Left colon (tissue), 2 donors: ENCODE data around the gene TPCN1. TPM values are rescaled to one million over a fixed set of nuclear protein-coding genes. Genes with fewer than 3 reads are reported as not detected.

Source experiments
- ATAC-seq: fragments of 200-7000 bp; cut with Tn5 transposase; one replicate; pipeline ENCODE4 v1.9.1; 2020; ENCODE audit warnings: mild to moderate bottlenecking, moderate library complexity
- DNase-seq, 2 donors: peaks; one replicate each; pipeline ENCODE4 v3.0.0-alpha.2; 2020
- intact Hi-C, 2 donors: fragments of 100-400 bp; cut with DNase I in 1 of 2; cut with micrococcal nuclease in 1 of 2; formaldehyde crosslinking; loops; one replicate each; pipeline versions ENCODE4 v1.11.2 to v1.14.0; 2022; cut with DNase I, micrococcal nuclease
- total RNA-seq, 2 donors: library from RNA; stranded (reverse); fragmentation: NEBNext Ultra II Directional; extraction: Animal tissue kit (Norgen Biotek cat#: 25700); gene quantifications; one replicate each; pipeline ENCODE4 v1.2.1, GENCODE V29; 2021
- donor health status: DM: no; HTN: no; CAD: no.
- donor health status: DM: yes; HTN: yes; CAD: no.

TPCN1 gene
- total RNA-seq, 2 donors from 2014 or later, result 84.7 to 96.4 TPM

DNA sequence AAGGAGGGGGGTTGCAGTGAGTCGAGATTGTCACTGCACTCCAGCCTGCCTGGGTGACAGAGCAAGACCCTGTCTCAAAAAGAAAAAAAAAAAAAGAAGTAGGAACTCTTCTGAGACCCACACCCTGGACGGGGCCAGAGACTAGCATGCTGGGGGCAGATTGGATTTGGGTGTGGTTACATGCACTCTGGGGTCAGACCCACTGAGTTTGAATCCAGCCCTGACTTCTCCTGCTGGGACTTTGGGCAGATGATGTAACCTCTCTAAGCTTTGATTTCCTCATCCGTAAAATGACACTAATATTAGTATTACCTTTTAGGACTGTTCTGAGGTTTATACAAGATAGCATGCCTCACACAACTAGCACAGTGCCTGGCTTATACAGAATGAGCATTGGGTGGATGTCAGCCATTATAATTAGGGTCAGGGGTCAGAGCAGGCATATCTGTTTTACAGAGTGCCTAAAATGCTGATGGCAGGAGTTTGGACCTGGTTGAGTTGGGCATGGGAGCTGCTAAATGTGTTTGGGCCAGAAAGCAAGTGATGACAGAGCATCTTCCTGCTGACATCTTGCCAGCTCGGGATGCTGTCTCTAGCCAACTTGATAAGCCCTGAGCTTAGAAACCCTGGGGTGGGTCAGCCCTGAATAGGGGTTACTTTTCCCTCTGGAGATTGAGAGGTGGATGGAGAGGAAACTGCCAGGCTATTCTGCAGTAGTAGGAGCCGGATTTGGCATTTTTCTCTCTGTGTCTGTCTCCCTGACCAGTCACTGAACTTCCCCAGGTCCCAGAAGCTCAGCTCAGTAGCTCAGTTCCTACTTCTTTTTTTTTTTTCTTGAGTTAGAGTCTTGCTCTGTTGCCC lies 15.5 kb downstream of the TPCN1 start:
- DNase-seq, result peak in 1 of 2 donors; percentile 31
- ATAC-seq, result no peak

DNA sequence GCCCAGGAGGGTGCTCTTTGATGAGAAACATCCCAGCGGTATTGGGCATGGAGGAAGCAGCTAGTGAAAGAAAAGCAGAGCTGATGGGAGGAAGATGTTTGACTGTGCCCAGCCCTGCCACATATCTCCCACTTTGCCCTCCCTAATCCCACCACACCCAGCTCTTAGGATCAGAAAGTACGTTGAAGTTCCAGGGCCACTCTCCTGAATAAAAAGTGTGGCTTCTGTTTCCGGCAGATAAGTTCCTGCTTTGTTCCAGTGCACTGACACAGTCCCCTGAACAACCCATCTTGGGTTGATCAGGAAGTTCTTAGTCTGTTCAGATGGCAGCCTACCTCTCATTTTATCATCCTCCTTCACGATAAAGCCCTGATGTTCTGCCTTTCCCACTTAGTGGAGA lies 16.5 kb downstream of the TPCN1 start:
- intact Hi-C loops, result no loop called here
- peak in 1 of 2 donors; percentile 51 for DNase-seq
- peak; percentile 34 for ATAC-seq

More for the DNA sequence above, 15.5 kb downstream of the TPCN1 start:
- intact Hi-C loops, result no loop called here

DNA sequence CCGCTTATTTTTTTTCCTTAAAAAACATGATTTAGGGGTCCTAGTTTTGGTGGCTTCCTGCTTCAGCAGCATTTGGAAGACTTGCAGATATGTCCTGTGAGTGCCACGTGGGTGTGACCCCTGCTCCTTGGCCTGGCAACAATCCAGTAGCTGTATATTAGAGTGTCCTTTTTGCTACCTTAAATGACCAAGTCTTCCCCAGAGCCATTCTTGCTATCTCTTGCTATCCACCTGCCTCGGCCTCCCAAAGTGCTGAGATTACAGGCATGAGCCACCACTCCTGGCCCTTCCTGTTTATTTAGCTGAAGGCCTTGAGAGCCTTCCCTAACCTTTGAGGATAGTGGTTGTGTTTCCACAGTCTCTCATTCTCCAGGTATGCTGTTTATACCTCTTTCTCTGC lies 17.0 kb downstream of the TPCN1 start:
- ATAC-seq (no peak), DNase-seq (no peak)
- intact Hi-C loops, result no loop called here

DNA sequence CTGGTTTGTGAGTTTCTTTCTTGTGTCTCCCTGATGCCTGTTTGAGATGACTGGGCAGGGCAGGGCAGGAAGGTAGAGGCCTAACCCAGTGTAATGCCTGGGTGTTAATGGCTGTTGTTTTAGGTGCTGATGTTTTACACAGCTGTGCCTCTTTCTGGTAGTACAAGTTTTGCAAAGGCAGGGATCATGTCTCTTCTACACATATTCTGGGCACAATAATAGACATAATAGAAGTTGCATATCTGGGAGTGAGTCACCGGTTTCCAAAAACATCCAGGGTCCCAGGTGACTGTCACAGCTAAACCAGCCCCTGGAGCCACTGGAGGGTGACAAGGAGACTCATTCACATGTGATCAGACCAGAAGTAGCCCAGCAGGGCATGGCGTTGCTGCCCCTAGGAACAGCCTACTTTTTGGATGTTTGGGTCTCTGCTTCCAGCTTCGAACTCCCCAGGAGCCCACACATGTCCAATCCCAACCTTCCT lies 18.1 kb downstream of the TPCN1 start:
- DNase-seq, result no peak
- intact Hi-C loops, result no loop called here
- ATAC-seq, result peak; percentile 37

DNA sequence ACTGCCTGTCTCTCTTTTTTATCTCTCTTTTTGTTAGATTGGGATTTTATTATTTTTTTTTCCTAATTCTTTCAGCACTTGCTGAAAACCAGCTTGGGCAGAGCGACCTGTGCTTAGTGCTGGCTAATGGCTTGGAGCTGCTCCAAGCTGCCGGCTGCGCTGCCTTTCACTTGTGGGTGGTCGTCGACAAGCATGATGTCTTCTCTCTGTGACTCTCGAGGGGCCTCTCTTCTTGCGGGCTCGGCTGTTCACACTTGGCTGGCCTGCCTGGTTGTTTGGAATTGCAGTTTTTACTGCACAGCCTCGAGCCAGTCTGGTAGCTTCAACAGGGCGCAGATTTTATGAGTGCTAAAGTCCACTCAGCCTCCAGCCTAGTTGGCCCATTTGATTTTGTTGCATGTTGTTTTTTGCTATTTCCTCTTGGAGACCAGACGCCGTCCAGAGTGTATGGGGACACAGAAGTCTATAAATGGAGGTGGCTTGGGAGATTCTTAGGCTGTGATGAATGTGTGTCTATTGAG lies 18.6 kb downstream of the TPCN1 start:
- DNase-seq (peak; percentile 71 to 87), ATAC-seq (peak; percentile 59)
- intact Hi-C loops, result no loop called here

DNA sequence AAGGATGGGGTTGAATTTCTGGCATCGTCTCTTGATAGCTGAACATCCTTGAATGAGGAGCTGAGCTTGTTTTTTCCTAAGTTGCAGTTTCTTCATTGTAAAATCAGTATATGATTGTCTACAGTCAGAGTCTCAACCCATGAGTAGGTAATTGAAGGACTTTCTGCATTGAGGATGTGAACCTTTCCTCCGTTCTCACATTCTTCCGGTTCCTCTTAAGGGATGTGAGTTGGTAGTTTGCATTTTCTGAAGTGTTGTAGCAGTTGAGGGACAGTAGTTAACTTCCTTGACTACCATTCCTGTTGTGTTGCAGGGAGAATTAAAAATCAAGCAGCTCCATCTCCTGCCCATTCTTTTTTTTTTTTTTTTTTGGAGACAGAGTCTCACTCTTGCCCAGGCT lies 19.1 kb downstream of the TPCN1 start:
- intact Hi-C loops, result no loop called here
- DNase-seq, result no peak
- ATAC-seq, result no peak

DNA sequence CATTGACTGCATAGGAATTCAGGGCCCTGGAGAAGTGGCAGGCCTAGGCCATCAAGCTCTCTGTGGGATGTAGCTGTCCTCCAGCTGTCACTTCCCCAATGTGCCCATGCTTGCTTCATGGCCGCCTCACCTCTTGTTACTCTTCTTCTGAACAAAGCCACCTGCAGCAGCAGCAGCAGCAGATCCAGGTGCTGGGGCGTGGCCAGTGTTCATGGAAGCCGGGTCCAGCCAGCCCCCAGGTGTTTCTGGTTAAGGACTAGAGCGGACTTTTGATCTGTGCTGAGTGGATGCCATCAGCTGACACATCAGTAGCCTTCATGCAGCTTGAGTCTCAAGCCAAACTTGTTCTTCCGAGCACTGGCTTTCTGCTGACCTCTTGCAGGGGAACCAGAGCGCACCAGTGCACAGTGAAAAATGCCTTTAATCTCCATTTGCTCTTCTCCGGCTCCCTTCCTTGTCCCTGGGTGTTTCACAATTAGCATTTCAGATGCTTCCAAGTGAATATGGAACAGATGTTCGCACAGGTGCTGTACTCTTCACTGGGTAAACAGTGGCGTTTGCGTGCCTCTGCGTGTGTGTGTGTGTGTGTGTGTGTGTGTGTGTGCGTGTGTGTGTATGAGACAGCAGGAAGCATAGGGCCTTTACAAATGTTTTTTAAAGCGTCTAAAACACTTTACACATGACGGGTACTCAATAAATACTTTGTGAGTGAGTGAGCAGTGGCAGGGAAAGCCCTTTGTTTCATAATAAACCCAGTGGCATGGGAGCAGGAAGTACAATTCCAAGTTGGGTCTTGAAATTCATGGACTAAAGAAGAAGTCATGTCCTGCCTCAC lies 20.1 kb downstream of the TPCN1 start:
- intact Hi-C loops, result no loop called here
- peak; percentile 46 for ATAC-seq
- peak; percentile 78 to 87 for DNase-seq

DNA sequence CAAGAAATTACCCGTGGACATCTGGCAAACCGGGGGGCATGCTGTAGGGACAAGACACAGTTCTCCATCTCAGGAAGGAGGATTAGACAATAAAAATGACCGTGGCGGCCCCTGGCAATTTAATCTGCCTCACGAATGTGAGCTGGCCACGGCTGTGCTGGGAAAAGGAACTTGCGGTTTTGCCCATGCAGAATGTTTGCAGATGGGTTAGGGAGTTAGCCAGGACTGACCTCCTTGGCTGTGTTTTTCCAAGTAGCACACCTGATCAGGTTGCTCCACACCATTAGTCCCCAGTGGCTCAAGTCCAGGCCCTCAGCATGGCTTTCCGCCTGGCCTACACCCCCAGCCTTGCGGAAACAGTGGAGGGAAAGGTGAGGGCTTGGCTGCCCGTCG lies 20.8 kb downstream of the TPCN1 start:
- DNase-seq (peak in 1 of 2 donors; percentile 49), ATAC-seq (peak; percentile 9)
- intact Hi-C loops, result no loop called here

DNA sequence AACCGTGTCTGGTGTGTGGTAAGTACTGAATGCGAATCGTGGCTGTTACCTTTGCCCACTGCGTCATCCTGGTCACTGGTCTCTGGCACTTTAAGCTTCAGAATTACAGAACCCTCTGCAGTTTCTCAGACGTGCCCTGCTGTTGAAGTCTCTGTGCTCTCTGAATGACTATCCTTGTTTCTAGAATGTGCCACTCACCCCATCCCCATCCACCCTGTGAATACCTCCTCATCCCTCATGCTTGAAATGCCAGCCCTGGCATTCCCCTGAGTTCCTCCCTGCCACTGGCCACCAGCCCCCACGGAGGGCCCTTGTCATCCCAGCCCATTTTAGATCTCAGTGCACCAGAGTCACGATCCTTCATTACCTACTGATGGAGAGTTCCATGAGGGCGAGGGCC lies 21.3 kb downstream of the TPCN1 start:
- DNase-seq (no peak), ATAC-seq (no peak)
- intact Hi-C loops, result no loop called here

DNA sequence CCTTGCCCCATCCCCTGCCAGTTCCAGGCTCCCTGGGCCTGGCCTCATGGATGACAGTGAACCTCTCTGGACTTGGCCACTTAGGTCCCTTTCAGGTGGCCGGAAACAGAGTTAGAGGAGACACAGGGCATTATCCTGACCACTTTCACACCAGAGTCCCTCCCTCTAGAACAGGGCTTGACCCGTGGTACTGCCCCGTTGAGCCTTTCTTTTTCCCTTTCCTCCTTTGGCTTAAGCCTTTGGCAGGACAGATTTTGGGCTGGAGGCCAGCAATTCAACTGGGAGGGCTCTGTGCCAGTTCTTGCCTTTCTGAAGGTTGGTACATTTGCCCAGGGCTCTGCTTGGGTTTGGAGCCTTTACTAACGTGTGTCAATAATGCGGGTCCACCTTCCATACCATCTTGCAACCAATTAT lies 22.8 kb downstream of the TPCN1 start:
- peak; percentile 69 to 83 for DNase-seq
- no peak for ATAC-seq
- intact Hi-C loops, result no loop called here

DNA sequence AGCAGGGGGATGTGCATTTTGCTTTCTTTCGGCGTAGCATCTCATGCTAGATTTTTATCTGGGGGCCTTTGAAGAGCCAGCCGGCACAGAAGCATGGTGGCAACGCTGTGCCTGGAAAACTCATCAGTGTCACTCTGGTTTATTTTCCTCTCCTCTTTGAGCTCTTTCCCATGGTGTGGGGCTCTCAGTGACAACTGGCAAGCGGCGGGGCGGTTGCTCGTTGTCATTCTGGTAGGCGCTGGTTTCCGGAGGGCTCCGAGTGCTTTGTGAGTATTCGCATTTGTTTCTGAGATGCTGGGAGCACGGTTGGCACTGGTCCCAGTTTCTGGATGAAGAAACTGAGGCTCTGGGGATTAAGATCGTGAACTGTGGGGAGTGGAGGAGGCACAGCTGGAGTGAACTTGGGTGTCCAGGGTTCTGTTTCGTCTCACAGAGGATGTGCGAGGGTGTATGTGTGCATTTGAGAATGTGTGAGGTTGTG lies 23.3 kb downstream of the TPCN1 start:
- intact Hi-C loops, result no loop called here
- DNase-seq, result no peak
- no peak for ATAC-seq

DNA sequence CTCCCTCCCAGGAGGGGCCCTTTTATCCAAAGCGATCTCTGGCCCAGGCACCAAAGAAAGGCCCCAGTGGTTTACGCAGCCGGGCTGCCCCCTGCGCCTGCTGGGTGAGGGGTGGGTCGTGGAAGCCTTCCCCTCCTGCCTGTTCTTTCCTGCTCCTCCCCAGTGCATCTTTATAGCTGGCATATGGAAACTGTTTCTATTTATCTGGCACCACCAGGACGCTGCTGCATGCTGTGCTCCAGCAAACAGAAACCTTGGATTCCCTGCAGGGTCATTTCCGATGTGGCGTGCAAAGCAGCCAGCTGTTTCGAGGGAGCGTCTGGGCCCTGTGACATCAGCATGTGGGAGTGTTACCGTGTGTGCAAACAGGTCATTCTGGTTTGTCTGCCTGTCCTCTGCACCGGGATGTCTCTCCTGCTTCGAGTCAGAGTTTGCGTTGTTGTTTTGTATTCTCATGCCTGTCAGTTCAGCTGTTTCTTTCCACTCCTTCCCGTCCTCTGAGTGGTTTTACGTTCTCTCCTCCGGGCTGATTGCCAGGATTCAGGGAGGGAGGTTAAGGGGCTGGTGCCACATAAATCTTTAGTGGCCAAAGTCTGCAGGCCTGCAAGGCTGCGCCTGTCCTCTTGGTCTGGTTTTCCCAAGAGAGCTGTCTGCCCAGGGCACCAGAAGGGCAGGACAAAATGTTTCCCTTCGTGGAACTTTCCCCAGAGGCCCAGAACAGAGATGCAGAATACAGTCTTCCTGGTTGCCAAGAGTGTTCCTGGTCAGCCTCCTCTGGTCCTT lies 24.6 kb downstream of the TPCN1 start:
- ATAC-seq, result peak; percentile 74
- intact Hi-C loops, result no loop called here
- DNase-seq, result peak; percentile 83 to 93

DNA sequence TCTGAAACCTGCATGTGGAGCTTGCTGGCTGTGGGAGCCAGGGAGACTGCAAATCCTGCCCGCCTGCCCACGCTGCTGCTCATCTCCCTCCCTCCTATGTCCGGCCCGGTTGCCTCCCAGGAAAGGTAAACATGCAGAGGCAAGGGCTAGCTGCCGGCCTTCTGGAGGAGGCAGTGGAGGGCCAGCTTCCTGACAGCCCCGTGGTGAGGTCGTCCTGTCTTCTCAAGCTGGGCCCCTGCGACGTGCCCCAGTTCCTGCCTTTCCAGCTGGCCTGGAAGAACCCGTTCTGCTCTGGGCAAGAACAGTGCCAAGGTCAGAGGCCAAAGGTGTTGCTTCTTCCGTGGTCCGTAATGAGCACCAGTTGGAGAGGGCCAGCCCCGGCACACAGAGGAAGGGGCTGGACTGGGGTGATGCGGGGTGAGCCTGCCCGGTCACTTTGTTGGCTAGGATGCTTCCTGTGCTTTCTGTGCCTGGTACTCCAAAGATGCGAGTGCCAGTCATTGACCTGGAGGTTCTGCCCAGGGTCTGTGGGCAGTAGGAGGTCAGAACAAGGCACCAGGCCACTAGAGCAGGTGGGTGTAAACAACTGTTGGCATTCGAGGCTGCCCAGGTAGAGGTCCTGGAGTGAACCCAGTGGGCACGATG lies 25.3 kb downstream of the TPCN1 start:
- intact Hi-C loops, result no loop called here
- ATAC-seq (peak; percentile 26), DNase-seq (peak; percentile 56 to 64)

DNA sequence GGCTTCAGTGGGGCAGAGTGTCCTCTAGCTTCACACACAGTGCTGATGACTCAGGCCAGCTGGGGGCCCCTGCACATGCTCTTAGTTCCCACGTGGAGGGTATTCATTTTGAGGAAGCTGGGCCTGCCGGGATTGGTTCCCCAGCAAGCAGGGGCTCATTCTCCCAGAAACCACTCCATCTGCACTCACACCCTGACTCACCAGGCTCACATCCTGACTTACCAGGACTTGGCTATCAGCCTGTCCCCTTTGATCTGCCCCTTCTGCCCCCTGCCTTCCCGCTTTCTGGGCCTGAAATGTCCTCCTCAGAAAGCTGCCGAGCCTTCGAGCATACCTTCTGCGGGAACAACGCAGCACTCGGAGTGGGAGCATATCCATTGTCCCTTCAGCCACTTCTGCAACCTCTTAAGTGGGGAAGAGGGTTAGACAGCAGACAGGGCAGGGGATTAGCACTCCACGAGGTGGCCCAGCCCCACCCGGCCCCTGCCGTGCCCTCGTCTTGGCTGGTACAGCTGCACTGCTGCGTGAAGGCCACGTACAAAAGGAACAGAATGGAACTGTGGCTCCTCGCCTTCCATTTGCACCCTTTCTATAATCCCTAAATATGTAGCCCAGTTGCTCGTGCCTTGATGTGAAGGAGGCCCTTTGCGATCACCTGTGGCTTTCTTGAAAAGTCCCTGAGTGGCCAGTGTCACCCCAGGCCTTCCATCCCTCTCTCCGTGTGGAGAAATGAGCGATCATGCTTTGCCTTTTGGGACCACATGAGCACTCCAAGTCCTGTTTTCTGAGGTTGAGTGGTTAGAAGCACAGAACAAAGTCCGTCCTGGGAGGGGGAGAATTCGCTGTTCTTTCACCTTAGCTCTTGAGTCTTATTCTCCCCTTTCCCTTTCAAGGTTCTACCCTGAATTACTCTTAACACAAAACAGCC lies 26.1 kb downstream of the TPCN1 start:
- DNase-seq, result no peak
- no peak for ATAC-seq
- intact Hi-C loops, result no loop called here

DNA sequence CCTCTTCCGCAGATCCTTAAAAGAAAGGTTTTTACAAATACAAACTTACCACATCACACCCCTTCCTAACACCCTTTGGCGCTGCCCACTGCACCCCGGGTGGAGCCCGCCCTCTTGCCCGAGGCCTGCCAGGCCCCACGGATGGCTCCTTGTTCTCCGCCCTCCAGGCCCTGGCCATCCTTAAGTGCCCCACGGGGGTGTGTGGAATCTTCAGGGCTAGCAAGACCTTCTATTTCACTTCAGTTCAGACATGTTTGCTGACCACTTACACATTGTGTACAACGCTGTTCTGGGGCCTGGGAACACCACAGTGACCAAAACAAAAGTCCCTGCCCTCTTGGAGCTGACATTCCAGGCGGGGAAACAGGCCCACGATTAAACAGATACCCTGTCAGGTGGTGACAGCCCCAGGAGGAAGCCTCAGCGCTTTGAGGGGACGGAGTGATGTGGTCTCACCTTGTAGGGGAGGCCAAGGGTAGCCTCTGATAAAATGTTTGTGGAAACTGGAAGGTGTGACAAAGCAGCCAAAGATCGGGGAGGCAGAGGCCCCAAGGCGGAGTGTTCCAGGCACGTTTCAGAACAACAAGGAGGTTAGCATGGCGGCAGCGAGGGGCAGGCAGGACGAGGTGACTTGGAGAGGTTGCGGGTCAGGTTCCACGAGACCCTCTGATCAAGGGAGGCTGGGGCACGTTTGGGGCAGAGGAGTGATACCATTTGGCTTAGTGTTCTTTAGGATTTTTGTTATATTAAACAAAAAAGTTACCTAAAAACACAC lies 27.0 kb downstream of the TPCN1 start:
- DNase-seq (no peak), ATAC-seq (no peak)
- intact Hi-C loops, result no loop called here

DNA sequence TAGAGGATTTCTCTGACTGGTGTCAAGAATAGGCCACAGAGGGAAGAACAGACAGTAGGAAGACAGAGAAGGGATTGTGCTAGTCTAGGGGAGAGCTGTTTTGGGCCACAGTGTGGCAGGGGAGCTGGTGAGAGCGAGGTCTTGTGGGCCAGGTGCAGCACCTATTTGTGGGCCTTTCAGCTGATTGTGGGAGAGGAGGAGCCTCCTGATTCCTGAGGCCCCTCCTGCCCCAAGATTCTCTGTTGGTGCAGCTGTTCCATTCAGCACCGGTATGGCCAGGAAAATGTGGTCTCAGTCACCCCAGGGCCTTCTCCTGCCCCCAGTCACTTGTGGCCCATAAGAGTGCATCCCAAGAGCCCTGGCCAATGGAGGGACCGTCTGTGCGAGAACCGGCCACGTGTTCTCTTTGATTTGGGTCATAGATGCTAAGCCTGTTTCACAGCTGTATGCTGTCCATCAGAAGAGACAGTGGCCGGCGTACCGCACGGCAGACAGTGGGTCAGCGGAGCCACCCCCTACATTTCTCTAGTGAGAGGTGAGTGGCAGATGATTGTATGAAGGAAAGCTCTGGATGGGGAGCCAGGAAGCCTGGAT lies 27.7 kb downstream of the TPCN1 start:
- DNase-seq, result no peak
- no peak for ATAC-seq
- intact Hi-C loops, result no loop called here
